GM06990 (cell line): ENCODE results near the gene TIMM10.

Source experiments
- DNase-seq: peaks from one replicate; pipeline ENCODE4 v3.0.0-alpha.2; 2011; ENCODE audit not compliant: insufficient read length; ENCODE audit errors: extremely low read depth
- H3K27me3 ChIP-seq: replicated peaks from 2 replicates; pipeline ENCODE4 v1.6.0; 2011; ENCODE audit warnings: low read length; ENCODE audit not compliant: control insufficient read depth, insufficient read depth
- H3K36me3 ChIP-seq: 2 replicates; pipeline ENCODE4 v1.5.1; 2011; ENCODE audit warnings: low read length; ENCODE audit not compliant: control insufficient read depth, insufficient read depth
- H3K4me3 ChIP-seq: replicated peaks from 2 replicates; pipeline ENCODE4 v1.5.1; 2011; ENCODE audit warnings: low read depth, mild to moderate bottlenecking, control low read depth, low read length
- CTCF ChIP-seq: IDR thresholded peaks from 2 replicates; pipeline ENCODE4 v1.5.1; 2011; ENCODE audit warnings: low read length, control low read depth, mild to moderate bottlenecking, inconsistent platforms; ENCODE audit not compliant: insufficient read depth, poor library complexity, severe bottlenecking

TIMM10 gene

DNA sequence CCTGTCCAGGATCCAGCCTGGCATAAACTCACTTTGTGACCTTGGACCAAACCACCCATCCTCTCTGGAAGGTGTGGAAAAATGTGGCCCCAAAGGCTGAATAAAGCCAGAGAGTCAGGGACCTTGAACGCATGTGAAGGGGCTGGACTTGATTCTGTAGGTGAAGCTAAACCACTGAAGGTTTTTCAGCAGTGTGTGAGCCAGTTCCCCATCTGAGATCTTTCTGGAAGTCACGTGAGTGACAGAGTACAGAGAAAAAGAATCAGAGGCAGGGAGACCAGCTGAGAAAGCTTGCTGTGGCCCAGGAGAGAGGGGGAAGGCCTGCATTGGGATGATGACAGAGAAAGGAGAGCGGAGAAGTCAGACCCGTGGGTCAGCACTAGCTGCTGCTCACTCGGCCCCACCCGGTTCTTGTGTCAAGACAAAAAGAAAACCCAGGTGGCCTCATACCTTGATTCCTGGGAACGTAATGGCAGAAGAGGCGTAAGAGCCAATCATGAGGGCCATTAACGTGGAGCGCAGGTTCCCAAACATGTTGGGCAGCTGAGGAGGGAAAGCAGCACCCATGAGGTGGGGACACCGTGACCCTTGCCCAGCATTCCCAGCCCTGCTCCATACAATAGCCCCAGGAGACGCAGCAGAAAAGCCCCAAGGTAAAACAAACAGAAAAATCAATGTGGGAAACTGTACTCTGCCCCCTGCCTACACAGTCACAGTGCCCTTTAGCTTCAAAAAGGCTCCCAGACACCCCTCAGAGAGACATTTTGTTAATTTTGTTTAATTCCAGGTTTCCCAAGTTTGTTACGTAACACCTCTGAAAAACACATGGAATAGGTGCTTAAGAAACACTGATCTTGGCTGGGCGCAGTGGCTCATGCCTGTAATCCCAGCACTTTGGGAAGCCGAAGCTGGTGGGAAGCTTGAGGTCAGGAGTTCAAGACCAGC lies 33.0 kb downstream of the TIMM10 start:
- Histone ChIP-seq H3K4me3 (no peak overlapping the region), H3K27me3 (no peaks in the 10 kb centered on the region), H3K36me3 (peaks cover 4% of the 10 kb centered on the region)
- no peak for TF ChIP-seq CTCF
- no peak for DNase-seq

- Histone ChIP-seq H3K36me3 (peaks cover 4% of the 10 kb centered on the region), H3K27me3 (no peaks in the 10 kb centered on the region), H3K4me3 (no peak overlapping the region)
- no peak for TF ChIP-seq CTCF
- DNase-seq: no peak
Measured at GRCh38 chr11:57496109-57496820, 34.3 kb downstream of the TIMM10 start.

DNA sequence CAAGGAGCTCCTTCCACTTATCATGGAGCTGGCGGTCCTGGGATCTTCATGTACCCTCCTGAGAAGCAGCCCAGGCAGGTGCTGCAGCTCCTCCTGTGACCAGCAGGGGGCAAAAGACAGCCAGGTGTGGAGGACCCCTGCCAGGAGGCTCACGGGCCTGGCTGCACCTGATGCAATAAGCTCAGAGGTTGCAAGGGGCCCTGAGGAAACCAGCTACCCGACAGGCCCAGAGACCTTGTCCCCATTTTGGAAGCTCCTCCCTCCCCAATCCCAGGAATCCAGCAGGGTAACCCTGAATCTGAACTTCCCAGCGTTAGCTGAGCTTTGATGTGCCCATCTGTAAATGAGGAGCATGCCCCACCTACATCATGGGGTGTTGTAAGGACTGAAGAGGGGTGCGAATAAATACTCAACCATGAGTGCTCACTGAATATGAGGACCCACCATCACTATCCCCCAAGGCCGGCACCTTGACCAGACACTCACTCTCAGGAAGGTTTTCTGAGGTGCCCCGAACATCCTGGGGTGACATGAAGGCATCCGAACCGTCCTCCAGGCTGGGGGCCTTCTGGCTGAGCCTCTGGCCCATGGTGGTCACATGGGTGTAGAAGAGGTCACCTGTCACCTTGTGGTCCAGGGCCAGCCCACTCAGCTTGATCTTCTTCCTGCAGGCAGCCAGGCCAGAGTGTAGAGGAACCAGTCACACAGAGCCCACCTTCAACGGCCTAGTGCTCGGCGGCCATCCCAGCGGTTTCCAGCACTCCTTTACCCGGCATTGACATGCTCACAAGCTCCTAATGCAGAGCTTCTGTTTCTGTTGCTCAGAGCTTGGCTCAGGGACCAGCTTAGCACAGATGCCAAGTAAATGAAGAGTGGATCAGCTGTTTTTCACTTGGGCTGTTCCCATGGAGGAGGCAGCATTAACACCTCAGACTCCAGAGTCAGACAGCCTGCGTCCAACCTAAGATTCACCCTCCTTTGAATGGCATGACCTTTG lies 36.7 kb downstream of the TIMM10 start:
- Histone ChIP-seq H3K4me3 (no peak overlapping the region), H3K36me3 (peaks cover 5% of the 10 kb centered on the region), H3K27me3 (no peaks in the 10 kb centered on the region)
- TF ChIP-seq CTCF: peak; percentile 93
- DNase-seq: no peak

- peak; percentile 84 for TF ChIP-seq CTCF
- Histone ChIP-seq H3K4me3 (no peak overlapping the region), H3K27me3 (no peaks in the 10 kb centered on the region), H3K36me3 (peaks cover 4% of the 10 kb centered on the region)
- DNase-seq: no peak
Measured at GRCh38 chr11:57491371-57492061, 39.0 kb downstream of the TIMM10 start.

- peaks cover 4% of the 10 kb centered on the region for H3K36me3 ChIP-seq
Measured at GRCh38 chr11:57490456-57491248, 39.9 kb downstream of the TIMM10 start.

More at GRCh38 chr11:57490456-57491248, 39.9 kb downstream of the TIMM10 start:
- no peak for TF ChIP-seq CTCF
- H3K4me3 ChIP-seq: no peak overlapping the region
- H3K27me3 ChIP-seq: no peaks in the 10 kb centered on the region
- no peak for DNase-seq
